ENCODE measurements around the gene MRPL12.

- TF ChIP-seq CTCF (IDR thresholded peaks at IDR 0.05) = no peak
- no peak for TF ChIP-seq POLR2A (IDR thresholded peaks at IDR 0.05)
Measured at GRCh38 chr17:81656835-81657234, 46.3 kb upstream of the MRPL12 start.

Measured in uterus (tissue), 2 donors.